GM12878 (cell line): ENCODE measurements around the gene GLT1D1. TPM values are rescaled to one million over a fixed set of nuclear protein-coding genes. Genes with fewer than 3 reads are reported as not detected.
A peak's percentile ranks its signal among the peaks of the same experiment; 100 is the strongest.

Experiments
- BACH1 ChIP-seq: fragments of 450-650 bp; IDR thresholded peaks from 2 replicates; pipeline ENCODE4 v1.6.1; 2017; ENCODE audit warnings: mild to moderate bottlenecking, borderline replicate concordance
- CHD1 ChIP-seq: IDR thresholded peaks from 2 replicates; pipeline ENCODE4 v1.6.1; 2012; ENCODE audit warnings: low read depth, low read length, improper control_type of control experiment
- HDAC2 ChIP-seq: fragments of 200-600 bp; sonication (generic); IDR thresholded peaks from 2 replicates; pipeline ENCODE4 v1.6.1; 2017
- KLF5 ChIP-seq: fragments of 450-650 bp; IDR thresholded peaks from 2 replicates; pipeline ENCODE4 v1.6.1; 2014; ENCODE audit warnings: mild to moderate bottlenecking; ENCODE audit not compliant: partially characterized antibody
- MYB ChIP-seq: fragments of 150-350 bp; IDR thresholded peaks from 2 replicates; pipeline ENCODE4 v1.6.1; 2014; ENCODE audit warnings: mild to moderate bottlenecking, low read depth, low read length, borderline replicate concordance
- NFIC ChIP-seq: IDR thresholded peaks from 2 replicates; pipeline ENCODE4 v1.6.1; 2012; ENCODE audit warnings: low read depth, mild to moderate bottlenecking, inconsistent platforms, low read length, moderate library complexity
- NFYA ChIP-seq: IDR thresholded peaks from 2 replicates; pipeline ENCODE4 v1.6.1; 2011; ENCODE audit warnings: low read depth, mild to moderate bottlenecking, low read length, improper control_type of control experiment, borderline replicate concordance
- SIX5 ChIP-seq: IDR thresholded peaks from 2 replicates; pipeline ENCODE4 v1.6.1; 2011; ENCODE audit warnings: mild to moderate bottlenecking, low read depth, low read length, moderate library complexity; ENCODE audit not compliant: severe bottlenecking
- SMC3 ChIP-seq: IDR thresholded peaks from 2 replicates; pipeline ENCODE4 v1.6.1; 2011; ENCODE audit warnings: low read length, improper control_type of control experiment, borderline replicate concordance
- STAT1 ChIP-seq: fragments of 450-650 bp; conservative IDR thresholded peaks from 2 replicates; pipeline ENCODE4 v1.6.1; 2014; ENCODE audit warnings: antibody characterized with exemption, mild to moderate bottlenecking
- TCF3 ChIP-seq: IDR thresholded peaks from 2 replicates; pipeline ENCODE4 v1.6.1; 2012; ENCODE audit warnings: low read depth, mild to moderate bottlenecking, low read length, borderline replicate concordance; ENCODE audit not compliant: insufficient read depth
- ZNF24 ChIP-seq: fragments of 450-650 bp; IDR thresholded peaks from 2 replicates; pipeline ENCODE4 v1.6.1; 2017; ENCODE audit warnings: antibody characterized with exemption, mild to moderate bottlenecking
- polyA plus RNA-seq, 11 experiments: library from polyadenylated mRNA; depleted of rRNA in 4 of 11; unstranded in 6 of 11; stranded (reverse) in 5 of 11; fragments of >200 nt; fragmentation: Nextera tagmentation in 4 of 11; fragmentation: Illumina TruSeq in 1 of 11; extraction: Ambion mirVana in 4 of 11; extraction: Trizol in 1 of 11; gene quantifications; 1 replicate in 1 of 11; 2 replicates in 10 of 11; pipeline versions ENCODE4 v1.2.1 to v1.2.3, GENCODE V29; 2011 to 2016; ENCODE audit warnings: inconsistent platforms in 2 of 11, missing spikeins in 2 of 11, low read depth in 1 of 11
- total RNA-seq, 4 experiments: library from RNA; depleted of rRNA in 3 of 4; stranded (reverse); fragments of >200 nt in 3 of 4; fragmentation: Illumina TruSeq in 1 of 4; extraction: Trizol in 1 of 4; gene quantifications; 2 replicates each; pipeline versions ENCODE4 v1.2.1 to v1.2.3, GENCODE V29; 2013 to 2021
- TF ChIP-seq, protein P1 (sequence below): IDR thresholded peaks from 2 replicates; pipeline ENCODE4 v1.6.1; 2012; ENCODE audit warnings: improper control_type of control experiment, low read depth, low read length; ENCODE audit not compliant: insufficient replicate concordance
- TF ChIP-seq, protein P2 (sequence below): fragments of 450-650 bp; IDR thresholded peaks from 2 replicates; pipeline ENCODE4 v1.6.1; 2017; ENCODE audit warnings: mild to moderate bottlenecking, moderate library complexity
- TF ChIP-seq, protein P3 (sequence below): fragments of 450-650 bp; IDR thresholded peaks from 2 replicates; pipeline ENCODE4 v1.6.1; 2016; ENCODE audit warnings: mild to moderate bottlenecking
- TF ChIP-seq, protein P4 (sequence below): fragments of 450-650 bp; formaldehyde crosslinking; IDR thresholded peaks from 2 replicates; pipeline ENCODE4 v1.4.0; 2022; ENCODE audit warnings: mild to moderate bottlenecking, moderate library complexity

Gene GLT1D1
- total and polyA plus RNA-seq, 10 of the 15 experiments (the other 5 are each of a cell fraction or from before 2014, with no cell fraction given) = 0.42 to 62.8 (median 3.0) TPM

DNA sequence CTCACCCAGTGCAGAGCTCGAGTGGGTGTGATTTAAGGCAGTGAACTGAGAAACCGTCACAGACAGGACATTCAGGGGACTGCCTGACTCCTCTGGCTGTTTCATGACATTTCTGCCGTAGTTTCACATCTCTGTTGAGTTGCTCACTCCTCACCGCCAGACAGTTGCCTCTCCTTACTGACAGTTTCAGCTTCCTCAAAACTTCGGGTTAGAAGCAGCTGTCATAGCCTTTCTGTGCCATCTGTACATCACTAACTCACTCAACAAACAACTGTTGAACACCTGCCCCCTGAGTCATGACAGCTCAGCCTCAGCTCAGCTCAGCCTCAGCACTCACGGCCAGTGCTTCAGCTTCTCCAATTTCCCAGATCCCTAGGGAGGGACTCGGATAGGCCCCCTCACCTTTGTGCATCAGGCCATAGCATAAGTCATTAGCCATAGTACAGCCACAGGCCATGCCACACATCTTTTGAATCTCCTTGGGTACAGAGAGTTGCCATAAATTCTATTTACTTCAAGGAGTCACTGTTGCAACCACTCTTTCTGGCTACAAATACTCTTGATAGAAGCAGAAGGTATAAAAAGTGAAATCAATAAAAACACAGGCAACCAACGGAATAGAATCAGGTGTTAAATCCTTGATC is 23.3 kb upstream of the GLT1D1 start (continued):
- TF ChIP-seq, protein P1, sequence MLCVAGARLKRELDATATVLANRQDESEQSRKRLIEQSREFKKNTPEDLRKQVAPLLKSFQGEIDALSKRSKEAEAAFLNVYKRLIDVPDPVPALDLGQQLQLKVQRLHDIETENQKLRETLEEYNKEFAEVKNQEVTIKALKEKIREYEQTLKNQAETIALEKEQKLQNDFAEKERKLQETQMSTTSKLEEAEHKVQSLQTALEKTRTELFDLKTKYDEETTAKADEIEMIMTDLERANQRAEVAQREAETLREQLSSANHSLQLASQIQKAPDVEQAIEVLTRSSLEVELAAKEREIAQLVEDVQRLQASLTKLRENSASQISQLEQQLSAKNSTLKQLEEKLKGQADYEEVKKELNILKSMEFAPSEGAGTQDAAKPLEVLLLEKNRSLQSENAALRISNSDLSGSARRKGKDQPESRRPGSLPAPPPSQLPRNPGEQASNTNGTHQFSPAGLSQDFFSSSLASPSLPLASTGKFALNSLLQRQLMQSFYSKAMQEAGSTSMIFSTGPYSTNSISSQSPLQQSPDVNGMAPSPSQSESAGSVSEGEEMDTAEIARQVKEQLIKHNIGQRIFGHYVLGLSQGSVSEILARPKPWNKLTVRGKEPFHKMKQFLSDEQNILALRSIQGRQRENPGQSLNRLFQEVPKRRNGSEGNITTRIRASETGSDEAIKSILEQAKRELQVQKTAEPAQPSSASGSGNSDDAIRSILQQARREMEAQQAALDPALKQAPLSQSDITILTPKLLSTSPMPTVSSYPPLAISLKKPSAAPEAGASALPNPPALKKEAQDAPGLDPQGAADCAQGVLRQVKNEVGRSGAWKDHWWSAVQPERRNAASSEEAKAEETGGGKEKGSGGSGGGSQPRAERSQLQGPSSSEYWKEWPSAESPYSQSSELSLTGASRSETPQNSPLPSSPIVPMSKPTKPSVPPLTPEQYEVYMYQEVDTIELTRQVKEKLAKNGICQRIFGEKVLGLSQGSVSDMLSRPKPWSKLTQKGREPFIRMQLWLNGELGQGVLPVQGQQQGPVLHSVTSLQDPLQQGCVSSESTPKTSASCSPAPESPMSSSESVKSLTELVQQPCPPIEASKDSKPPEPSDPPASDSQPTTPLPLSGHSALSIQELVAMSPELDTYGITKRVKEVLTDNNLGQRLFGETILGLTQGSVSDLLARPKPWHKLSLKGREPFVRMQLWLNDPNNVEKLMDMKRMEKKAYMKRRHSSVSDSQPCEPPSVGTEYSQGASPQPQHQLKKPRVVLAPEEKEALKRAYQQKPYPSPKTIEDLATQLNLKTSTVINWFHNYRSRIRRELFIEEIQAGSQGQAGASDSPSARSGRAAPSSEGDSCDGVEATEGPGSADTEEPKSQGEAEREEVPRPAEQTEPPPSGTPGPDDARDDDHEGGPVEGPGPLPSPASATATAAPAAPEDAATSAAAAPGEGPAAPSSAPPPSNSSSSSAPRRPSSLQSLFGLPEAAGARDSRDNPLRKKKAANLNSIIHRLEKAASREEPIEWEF = peak; percentile 47
- TF ChIP-seq ZNF24 (peak; percentile 85), STAT1 (0 out of 2 replicates have a peak, but pooled peaks have one; percentile 56), NFYA (no peak), SMC3 (peak; percentile 31; the same call in 1 of the 2 replicates), CHD1 (0 out of 2 replicates have a peak, but pooled peaks have one; percentile 47), TCF3 (peak; percentile 96), BACH1 (peak; percentile 72; the same call in 1 of the 2 replicates), KLF5 (no peak), MYB (peak; percentile 92; the same call in 1 of the 2 replicates), HDAC2 (no peak), SIX5 (no peak), NFIC (no peak)
- TF ChIP-seq, protein P2, sequence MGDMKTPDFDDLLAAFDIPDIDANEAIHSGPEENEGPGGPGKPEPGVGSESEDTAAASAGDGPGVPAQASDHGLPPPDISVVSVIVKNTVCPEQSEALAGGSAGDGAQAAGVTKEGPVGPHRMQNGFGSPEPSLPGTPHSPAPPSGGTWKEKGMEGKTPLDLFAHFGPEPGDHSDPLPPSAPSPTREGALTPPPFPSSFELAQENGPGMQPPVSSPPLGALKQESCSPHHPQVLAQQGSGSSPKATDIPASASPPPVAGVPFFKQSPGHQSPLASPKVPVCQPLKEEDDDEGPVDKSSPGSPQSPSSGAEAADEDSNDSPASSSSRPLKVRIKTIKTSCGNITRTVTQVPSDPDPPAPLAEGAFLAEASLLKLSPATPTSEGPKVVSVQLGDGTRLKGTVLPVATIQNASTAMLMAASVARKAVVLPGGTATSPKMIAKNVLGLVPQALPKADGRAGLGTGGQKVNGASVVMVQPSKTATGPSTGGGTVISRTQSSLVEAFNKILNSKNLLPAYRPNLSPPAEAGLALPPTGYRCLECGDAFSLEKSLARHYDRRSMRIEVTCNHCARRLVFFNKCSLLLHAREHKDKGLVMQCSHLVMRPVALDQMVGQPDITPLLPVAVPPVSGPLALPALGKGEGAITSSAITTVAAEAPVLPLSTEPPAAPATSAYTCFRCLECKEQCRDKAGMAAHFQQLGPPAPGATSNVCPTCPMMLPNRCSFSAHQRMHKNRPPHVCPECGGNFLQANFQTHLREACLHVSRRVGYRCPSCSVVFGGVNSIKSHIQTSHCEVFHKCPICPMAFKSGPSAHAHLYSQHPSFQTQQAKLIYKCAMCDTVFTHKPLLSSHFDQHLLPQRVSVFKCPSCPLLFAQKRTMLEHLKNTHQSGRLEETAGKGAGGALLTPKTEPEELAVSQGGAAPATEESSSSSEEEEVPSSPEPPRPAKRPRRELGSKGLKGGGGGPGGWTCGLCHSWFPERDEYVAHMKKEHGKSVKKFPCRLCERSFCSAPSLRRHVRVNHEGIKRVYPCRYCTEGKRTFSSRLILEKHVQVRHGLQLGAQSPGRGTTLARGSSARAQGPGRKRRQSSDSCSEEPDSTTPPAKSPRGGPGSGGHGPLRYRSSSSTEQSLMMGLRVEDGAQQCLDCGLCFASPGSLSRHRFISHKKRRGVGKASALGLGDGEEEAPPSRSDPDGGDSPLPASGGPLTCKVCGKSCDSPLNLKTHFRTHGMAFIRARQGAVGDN = peak; percentile 83
- TF ChIP-seq, protein P3, sequence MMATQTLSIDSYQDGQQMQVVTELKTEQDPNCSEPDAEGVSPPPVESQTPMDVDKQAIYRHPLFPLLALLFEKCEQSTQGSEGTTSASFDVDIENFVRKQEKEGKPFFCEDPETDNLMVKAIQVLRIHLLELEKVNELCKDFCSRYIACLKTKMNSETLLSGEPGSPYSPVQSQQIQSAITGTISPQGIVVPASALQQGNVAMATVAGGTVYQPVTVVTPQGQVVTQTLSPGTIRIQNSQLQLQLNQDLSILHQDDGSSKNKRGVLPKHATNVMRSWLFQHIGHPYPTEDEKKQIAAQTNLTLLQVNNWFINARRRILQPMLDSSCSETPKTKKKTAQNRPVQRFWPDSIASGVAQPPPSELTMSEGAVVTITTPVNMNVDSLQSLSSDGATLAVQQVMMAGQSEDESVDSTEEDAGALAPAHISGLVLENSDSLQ = peak; percentile 89
- TF ChIP-seq, protein P4, sequence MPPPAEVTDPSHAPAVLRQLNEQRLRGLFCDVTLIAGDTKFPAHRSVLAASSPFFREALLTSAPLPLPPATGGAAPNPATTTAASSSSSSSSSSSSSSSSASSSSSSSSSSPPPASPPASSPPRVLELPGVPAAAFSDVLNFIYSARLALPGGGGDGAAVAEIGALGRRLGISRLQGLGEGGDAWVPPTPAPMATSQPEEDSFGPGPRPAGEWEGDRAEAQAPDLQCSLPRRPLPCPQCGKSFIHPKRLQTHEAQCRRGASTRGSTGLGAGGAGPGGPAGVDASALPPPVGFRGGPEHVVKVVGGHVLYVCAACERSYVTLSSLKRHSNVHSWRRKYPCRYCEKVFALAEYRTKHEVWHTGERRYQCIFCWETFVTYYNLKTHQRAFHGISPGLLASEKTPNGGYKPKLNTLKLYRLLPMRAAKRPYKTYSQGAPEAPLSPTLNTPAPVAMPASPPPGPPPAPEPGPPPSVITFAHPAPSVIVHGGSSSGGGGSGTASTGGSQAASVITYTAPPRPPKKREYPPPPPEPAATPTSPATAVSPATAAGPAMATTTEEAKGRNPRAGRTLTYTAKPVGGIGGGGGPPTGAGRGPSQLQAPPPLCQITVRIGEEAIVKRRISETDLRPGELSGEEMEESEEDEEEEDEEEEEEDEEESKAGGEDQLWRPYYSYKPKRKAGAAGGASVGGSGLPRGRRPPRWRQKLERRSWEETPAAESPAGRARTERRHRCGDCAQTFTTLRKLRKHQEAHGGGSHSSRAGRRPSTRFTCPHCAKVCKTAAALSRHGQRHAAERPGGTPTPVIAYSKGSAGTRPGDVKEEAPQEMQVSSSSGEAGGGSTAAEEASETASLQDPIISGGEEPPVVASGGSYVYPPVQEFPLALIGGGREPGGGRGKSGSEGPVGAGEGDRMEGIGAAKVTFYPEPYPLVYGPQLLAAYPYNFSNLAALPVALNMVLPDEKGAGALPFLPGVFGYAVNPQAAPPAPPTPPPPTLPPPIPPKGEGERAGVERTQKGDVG (CRISPR knock-in tag) = no peak
